ENCODE data around the gene PAPPA2. TPM values are rescaled to one million over a fixed set of nuclear protein-coding genes. Genes with fewer than 3 reads are reported as not detected.

PAPPA2 gene
- polyA plus RNA-seq, 3 donors from 2014 or later = not detected

- no peak for DNase-seq
These were observed 52.3 kb downstream of the PAPPA2 start for GRCh38 chr1:176515310-176515709.

GRCh38 chr1:176517484-176517883 lies 54.5 kb downstream of the PAPPA2 start:
- no peak for DNase-seq
- H3K36me3 Mint-ChIP-seq = no peaks in the 10 kb centered on the region
- H3K27me3 Mint-ChIP-seq (ENCODE audit: low read depth in 3 of 3) = peaks cover 0 to 5% (median 0%) of the 10 kb centered on the region in 3 donors
- H3K9me3 Mint-ChIP-seq = peaks cover 0 to 17% (median 2%) of the 10 kb centered on the region in 6 donors
- H3K4me1 Mint-ChIP-seq = no peaks in the 10 kb centered on the region
- H3K4me3 Mint-ChIP-seq = no peak overlapping the region
- no peak overlapping the region for H3K27ac Mint-ChIP-seq

More at GRCh38 chr1:176515310-176515709, 52.3 kb downstream of the PAPPA2 start:
- no peak overlapping the region for H3K27ac Mint-ChIP-seq
- peaks cover 0 to 17% (median 1%) of the 10 kb centered on the region in 6 donors for H3K9me3 Mint-ChIP-seq
- no peak overlapping the region for H3K4me3 Mint-ChIP-seq
- H3K4me1 Mint-ChIP-seq = no peaks in the 10 kb centered on the region
- H3K27me3 Mint-ChIP-seq (ENCODE audit: low read depth in 3 of 3) = peaks cover 0 to 5% (median 0%) of the 10 kb centered on the region in 3 donors
- no peaks in the 10 kb centered on the region for H3K36me3 Mint-ChIP-seq

GRCh38 chr1:176521211-176521610 lies 58.2 kb downstream of the PAPPA2 start:
- Mint-ChIP-seq H3K27ac (no peak overlapping the region), H3K4me3 (no peak overlapping the region), H3K27me3 (ENCODE audit: low read depth in 3 of 3) (peaks cover 0 to 3% (median 0%) of the 10 kb centered on the region in 3 donors), H3K4me1 (no peaks in the 10 kb centered on the region), H3K9me3 (peaks cover 0 to 20% (median 3%) of the 10 kb centered on the region in 6 donors), H3K36me3 (no peaks in the 10 kb centered on the region)
- no peak for DNase-seq

- no peak overlapping the region for H3K4me3 Mint-ChIP-seq
- peaks cover 0 to 13% (median 5%) of the 10 kb centered on the region in 6 donors for H3K9me3 Mint-ChIP-seq
- H3K36me3 Mint-ChIP-seq = no peaks in the 10 kb centered on the region
- DNase-seq = no peak
- H3K27me3 Mint-ChIP-seq (ENCODE audit: low read depth in 3 of 3) = peaks cover 0 to 3% (median 0%) of the 10 kb centered on the region in 3 donors
- no peaks in the 10 kb centered on the region for H3K4me1 Mint-ChIP-seq
- H3K27ac Mint-ChIP-seq = no peak overlapping the region
These were observed 59.4 kb downstream of the PAPPA2 start for GRCh38 chr1:176522310-176522845.

GRCh38 chr1:176529395-176530090 lies 66.6 kb downstream of the PAPPA2 start:
- Mint-ChIP-seq H3K4me3 (no peak overlapping the region), H3K27ac (no peak overlapping the region), H3K9me3 (peaks cover 0 to 9% (median 3%) of the 10 kb centered on the region in 6 donors)

GRCh38 chr1:176531036-176531435 lies 68.1 kb downstream of the PAPPA2 start:
- DNase-seq = no peak
- Mint-ChIP-seq H3K4me1 (no peaks in the 10 kb centered on the region), H3K27ac (no peak overlapping the region), H3K36me3 (no peaks in the 10 kb centered on the region), H3K4me3 (no peak overlapping the region), H3K27me3 (ENCODE audit: low read depth in 3 of 3) (no peaks in the 10 kb centered on the region), H3K9me3 (peaks cover 0 to 7% (median 3%) of the 10 kb centered on the region in 6 donors)

More at GRCh38 chr1:176529395-176530090, 66.6 kb downstream of the PAPPA2 start:
- no peaks in the 10 kb centered on the region for H3K4me1 Mint-ChIP-seq
- H3K27me3 Mint-ChIP-seq (ENCODE audit: low read depth in 3 of 3) = no peaks in the 10 kb centered on the region
- H3K36me3 Mint-ChIP-seq = no peaks in the 10 kb centered on the region
- no peak for DNase-seq

GRCh38 chr1:176531921-176532897 lies 69.2 kb downstream of the PAPPA2 start:
- Mint-ChIP-seq H3K4me3 (no peak overlapping the region), H3K27ac (no peak overlapping the region), H3K9me3 (peaks cover 0 to 4% (median under 1%) of the 10 kb centered on the region in 6 donors), H3K36me3 (no peaks in the 10 kb centered on the region), H3K4me1 (no peaks in the 10 kb centered on the region), H3K27me3 (ENCODE audit: low read depth in 3 of 3) (no peaks in the 10 kb centered on the region)
- DNase-seq = no peak

GRCh38 chr1:176533020-176533419 lies 70.0 kb downstream of the PAPPA2 start:
- Mint-ChIP-seq H3K4me3 (no peak overlapping the region), H3K9me3 (peaks cover 0 to 4% (median under 1%) of the 10 kb centered on the region in 6 donors), H3K27me3 (ENCODE audit: low read depth in 3 of 3) (peaks cover 0 to 3% (median 0%) of the 10 kb centered on the region in 3 donors), H3K36me3 (no peaks in the 10 kb centered on the region), H3K4me1 (no peaks in the 10 kb centered on the region), H3K27ac (no peak overlapping the region)
- DNase-seq = no peak

GRCh38 chr1:176536588-176536987 lies 73.6 kb downstream of the PAPPA2 start:
- H3K4me1 Mint-ChIP-seq = no peaks in the 10 kb centered on the region
- no peak overlapping the region for H3K27ac Mint-ChIP-seq
- H3K27me3 Mint-ChIP-seq (ENCODE audit: low read depth in 3 of 3) = peaks cover 0 to 4% (median 0%) of the 10 kb centered on the region in 3 donors
- H3K4me3 Mint-ChIP-seq = no peak overlapping the region
- H3K9me3 Mint-ChIP-seq = peaks cover 0 to 5% (median under 1%) of the 10 kb centered on the region in 6 donors
- DNase-seq = no peak
- no peaks in the 10 kb centered on the region for H3K36me3 Mint-ChIP-seq

- Mint-ChIP-seq H3K36me3 (no peaks in the 10 kb centered on the region), H3K4me3 (no peak overlapping the region), H3K27ac (no peak overlapping the region), H3K4me1 (no peaks in the 10 kb centered on the region), H3K27me3 (ENCODE audit: low read depth in 3 of 3) (peaks cover 0 to 4% (median 0%) of the 10 kb centered on the region in 3 donors), H3K9me3 (peaks cover under 1 to 5% (median 3%) of the 10 kb centered on the region in 6 donors)
- no peak for DNase-seq
These were observed 76.0 kb downstream of the PAPPA2 start for GRCh38 chr1:176539018-176539417.

GRCh38 chr1:176540428-176540827 lies 77.5 kb downstream of the PAPPA2 start:
- H3K27ac Mint-ChIP-seq = no peak overlapping the region
- H3K27me3 Mint-ChIP-seq (ENCODE audit: low read depth in 3 of 3) = peaks cover 0 to 4% (median 0%) of the 10 kb centered on the region in 3 donors
- H3K36me3 Mint-ChIP-seq = no peaks in the 10 kb centered on the region
- peaks cover 2 to 8% (median 4%) of the 10 kb centered on the region in 6 donors for H3K9me3 Mint-ChIP-seq
- no peak overlapping the region for H3K4me3 Mint-ChIP-seq
- H3K4me1 Mint-ChIP-seq = no peaks in the 10 kb centered on the region
- no peak for DNase-seq

GRCh38 chr1:176541663-176542062 lies 78.7 kb downstream of the PAPPA2 start:
- Mint-ChIP-seq H3K27me3 (ENCODE audit: low read depth in 3 of 3) (peaks cover 0 to 4% (median 0%) of the 10 kb centered on the region in 3 donors), H3K4me3 (no peak overlapping the region), H3K27ac (no peak overlapping the region), H3K36me3 (no peaks in the 10 kb centered on the region), H3K4me1 (no peaks in the 10 kb centered on the region), H3K9me3 (peaks cover 2 to 8% (median 5%) of the 10 kb centered on the region in 6 donors)
- DNase-seq = no peak

GRCh38 chr1:176542352-176542751 lies 79.4 kb downstream of the PAPPA2 start:
- H3K36me3 Mint-ChIP-seq = no peaks in the 10 kb centered on the region
- no peak overlapping the region for H3K4me3 Mint-ChIP-seq
- peaks cover 2 to 8% (median 5%) of the 10 kb centered on the region in 6 donors for H3K9me3 Mint-ChIP-seq
- DNase-seq = no peak
- no peaks in the 10 kb centered on the region for H3K4me1 Mint-ChIP-seq
- H3K27me3 Mint-ChIP-seq (ENCODE audit: low read depth in 3 of 3) = peaks cover 0 to 4% (median 0%) of the 10 kb centered on the region in 3 donors
- no peak overlapping the region for H3K27ac Mint-ChIP-seq
